Heart left ventricle (tissue), 13 donors: ENCODE measurements around the gene CCIN.

Experiments
- POLR2A ChIP-seq, 2 donors: fragments of 450-650 bp; IDR thresholded peaks; one replicate each; pipeline ENCODE4 v1.6.1; 2017; ENCODE audit warnings: antibody characterized with exemption in 2 of 2, mild to moderate bottlenecking in 2 of 2, moderate library complexity in 2 of 2
- TF ChIP-seq, protein P1 (sequence below), 12 donors: fragments of 200-600 bp; sonication (generic) in 4 of 12; IDR thresholded peaks; one replicate each; pipeline versions ENCODE4 v1.5.0 to v1.8.0; 2018 to 2022; ENCODE audit warnings: antibody characterized with exemption in 12 of 12, mild to moderate bottlenecking in 5 of 12
- donor health status: ischemic (EF 13 %, LVEDD 7.1; RV severe dilation, severe dysfunction).
- donor health status: DM: no; HTN: yes; CAD: no.
- donor health status: DM: no; HTN: no; CAD: no.
- donor health status: ischemic (EF 25% LVEDD 6.9; RV normal size, moderate dysfunction).
- donor health status: ischemic (EF 25% LVEDD 5.7; RV mildly dilated, moderate dysfunction).
- donor health status: ischemic (EF 35%, LVEDD 5.7; RV mildly dilated, moderate dysfunction).
- donor health status: nonischemic (EF 11% LVEDD 7.7; RV severe dilation, severe dysfunction).
- donor health status: DM: yes; HTN: yes; CAD: no.
- donor health status: PGD.
- donor health status: ischemic (EF 29% LVEDD 5.4; RV normal size, mild dysfunction).
- donor health status: nonischemic (EF 23%, LVEDD 6.1; RV moderate dilation, normal function).

DNA sequence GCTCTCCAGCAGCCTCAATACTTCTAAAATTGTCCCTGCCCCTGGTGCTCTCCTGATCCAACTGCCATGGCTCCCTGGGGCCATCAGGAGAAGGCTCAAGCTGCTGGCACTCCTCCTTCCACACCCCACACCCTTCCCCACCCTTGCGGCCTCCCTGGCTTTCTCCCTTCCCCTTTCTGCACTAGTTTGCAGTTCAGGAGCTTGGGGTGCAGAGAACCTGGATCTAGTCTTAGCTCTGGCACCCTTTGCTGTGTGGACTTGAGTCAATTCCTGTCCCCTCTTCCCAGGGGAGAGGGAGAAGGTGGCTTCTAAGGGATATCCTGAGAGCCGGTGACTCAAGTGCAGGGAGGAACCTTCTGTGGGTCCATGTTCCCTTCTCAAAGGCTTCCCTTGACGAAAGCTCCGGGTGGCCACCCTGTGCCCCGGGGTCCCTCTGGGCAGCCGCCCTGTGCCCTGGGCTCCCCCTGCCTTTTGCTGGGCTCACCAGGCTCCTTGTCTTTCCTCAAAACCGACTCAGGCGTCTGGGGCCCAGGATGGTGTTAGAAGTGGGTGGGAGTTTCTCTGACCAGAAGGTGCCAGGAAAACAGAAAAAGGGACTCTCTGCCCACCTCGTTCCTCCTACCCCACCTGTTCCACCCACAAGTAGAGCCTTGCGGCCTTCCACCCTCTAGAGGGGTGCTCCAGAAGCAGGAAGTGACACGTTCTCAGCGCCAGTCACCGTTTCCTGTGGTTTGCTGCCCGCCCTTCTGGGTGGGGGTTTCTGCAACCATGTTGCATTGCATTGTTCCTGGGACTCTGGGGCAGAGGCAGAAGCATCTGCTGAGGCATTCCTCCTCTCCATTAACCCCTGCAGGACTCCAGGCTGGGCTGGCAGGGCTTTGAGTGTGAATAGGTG lies 17.6 kb upstream of the CCIN start:
- TF ChIP-seq POLR2A (IDR thresholded peaks at IDR 0.05) = no peak
- TF ChIP-seq, protein P1, sequence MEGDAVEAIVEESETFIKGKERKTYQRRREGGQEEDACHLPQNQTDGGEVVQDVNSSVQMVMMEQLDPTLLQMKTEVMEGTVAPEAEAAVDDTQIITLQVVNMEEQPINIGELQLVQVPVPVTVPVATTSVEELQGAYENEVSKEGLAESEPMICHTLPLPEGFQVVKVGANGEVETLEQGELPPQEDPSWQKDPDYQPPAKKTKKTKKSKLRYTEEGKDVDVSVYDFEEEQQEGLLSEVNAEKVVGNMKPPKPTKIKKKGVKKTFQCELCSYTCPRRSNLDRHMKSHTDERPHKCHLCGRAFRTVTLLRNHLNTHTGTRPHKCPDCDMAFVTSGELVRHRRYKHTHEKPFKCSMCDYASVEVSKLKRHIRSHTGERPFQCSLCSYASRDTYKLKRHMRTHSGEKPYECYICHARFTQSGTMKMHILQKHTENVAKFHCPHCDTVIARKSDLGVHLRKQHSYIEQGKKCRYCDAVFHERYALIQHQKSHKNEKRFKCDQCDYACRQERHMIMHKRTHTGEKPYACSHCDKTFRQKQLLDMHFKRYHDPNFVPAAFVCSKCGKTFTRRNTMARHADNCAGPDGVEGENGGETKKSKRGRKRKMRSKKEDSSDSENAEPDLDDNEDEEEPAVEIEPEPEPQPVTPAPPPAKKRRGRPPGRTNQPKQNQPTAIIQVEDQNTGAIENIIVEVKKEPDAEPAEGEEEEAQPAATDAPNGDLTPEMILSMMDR (IDR thresholded peaks at IDR 0.05) = no peak
